Measurements from ENCODE around the gene ELP5. TPM values are rescaled to one million over a fixed set of nuclear protein-coding genes. Genes with fewer than 3 reads are reported as not detected.

Gene ELP5
- total RNA-seq (ENCODE audit: unreplicated experiment) = 36.9 TPM
- long read RNA-seq, transcript ELP5-204 (8 exons, 1,423 nt) = minor isoform, 9 of 27 reads
- long read RNA-seq, transcript ELP5-214 (6 exons, 2,209 nt) = major isoform, 11 of 27 reads
- long read RNA-seq, partial matches to known transcripts = 3 of 27 reads
- long read RNA-seq, other reads (novel, unspliced or antisense) = 3 of 27 reads

DNA sequence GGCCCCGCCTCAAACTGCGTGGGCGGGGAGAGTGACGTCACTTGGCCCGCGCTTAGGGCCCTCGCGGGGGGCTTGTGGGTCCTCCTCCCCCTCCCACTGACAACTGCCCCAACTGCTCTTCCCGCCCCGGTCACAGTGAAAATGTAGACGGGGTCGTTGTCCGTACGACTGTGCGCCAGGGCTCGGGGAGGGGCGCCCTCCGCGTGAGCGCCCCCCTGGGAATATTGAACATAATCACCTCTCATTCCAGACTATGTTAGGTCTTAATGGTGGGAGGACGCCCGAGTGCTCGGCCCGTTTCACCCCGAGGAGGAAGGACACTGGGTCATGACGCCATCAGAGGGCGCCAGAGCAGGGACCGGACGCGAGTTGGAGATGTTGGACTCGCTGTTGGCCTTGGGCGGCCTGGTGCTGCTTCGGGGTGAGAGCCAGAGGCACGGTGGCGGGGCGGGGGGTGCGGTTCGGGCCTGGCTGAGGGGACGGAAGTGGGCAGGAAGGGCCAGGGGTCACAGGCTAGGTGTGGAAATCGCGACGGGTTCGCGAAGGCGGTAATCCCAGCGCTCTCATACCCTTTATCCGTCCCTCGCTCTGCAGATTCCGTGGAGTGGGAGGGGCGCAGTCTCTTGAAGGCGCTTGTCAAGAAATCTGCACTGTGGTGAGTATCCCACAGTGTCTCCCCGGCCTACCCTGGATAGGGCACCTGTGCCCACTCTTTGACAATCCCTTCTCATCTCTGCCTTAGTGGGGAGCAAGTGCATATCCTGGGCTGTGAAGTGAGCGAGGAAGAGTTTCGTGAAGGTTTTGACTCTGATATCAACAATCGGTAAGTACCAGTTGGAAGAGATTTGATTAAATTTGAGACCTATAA, at the start of gene ELP5:
Gene ELP5 (plus strand): TSS at position 40 of the 868 bp plus-strand sequence. CDS start 336 bp downstream, at position 376.
- DNase-seq (ENCODE audit: low spot score) = peak; percentile 99
- Mint-ChIP-seq H3K36me3 (ENCODE audit: low read depth, unreplicated experiment) (peaks cover 30% of the 10 kb centered on the region), H3K9me3 (ENCODE audit: unreplicated experiment) (no peaks in the 10 kb centered on the region), H3K27me3 (ENCODE audit: unreplicated experiment) (peaks cover 12% of the 10 kb centered on the region), H3K27ac (ENCODE audit: unreplicated experiment) (peak within 1 kb of the TSS; percentile 99), H3K4me3 (ENCODE audit: unreplicated experiment) (peak within 1 kb of the TSS; percentile 93), H3K4me1 (ENCODE audit: unreplicated experiment) (peaks cover 31% of the 10 kb centered on the region)
- TF ChIP-seq CTCF (IDR thresholded peaks at IDR 0.05; ENCODE audit: unreplicated experiment) = no peak

DNA sequence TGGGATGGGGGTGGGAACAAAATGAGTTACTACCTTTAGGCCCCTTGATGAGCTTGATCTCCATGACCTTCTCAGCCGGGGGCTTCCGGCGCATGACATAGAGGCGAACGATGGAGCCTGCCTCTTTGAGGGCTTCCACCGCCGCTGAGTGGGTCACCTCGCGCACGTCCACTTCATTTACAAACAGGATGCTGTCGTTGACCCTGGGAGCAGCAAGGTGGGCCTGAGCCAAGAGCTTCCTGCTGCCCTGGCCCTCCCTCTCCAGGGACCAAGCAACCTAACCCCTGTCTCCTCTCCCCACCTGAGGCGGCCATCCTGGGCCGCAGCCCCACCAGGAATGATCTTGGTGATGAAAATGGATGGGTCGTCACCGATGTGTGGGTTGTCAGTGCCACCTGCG, 48.6 kb upstream of the ELP5 start:
- Mint-ChIP-seq H3K4me3 (ENCODE audit: unreplicated experiment) (no peak overlapping the region), H3K27me3 (ENCODE audit: unreplicated experiment) (peaks cover 19% of the 10 kb centered on the region), H3K4me1 (ENCODE audit: unreplicated experiment) (peaks cover 18% of the 10 kb centered on the region), H3K36me3 (ENCODE audit: low read depth, unreplicated experiment) (peaks cover 34% of the 10 kb centered on the region), H3K9me3 (ENCODE audit: unreplicated experiment) (no peaks in the 10 kb centered on the region), H3K27ac (ENCODE audit: unreplicated experiment) (no peak overlapping the region)
- TF ChIP-seq CTCF (IDR thresholded peaks at IDR 0.05; ENCODE audit: unreplicated experiment) = no peak
- no peak for DNase-seq (ENCODE audit: low spot score)

DNA sequence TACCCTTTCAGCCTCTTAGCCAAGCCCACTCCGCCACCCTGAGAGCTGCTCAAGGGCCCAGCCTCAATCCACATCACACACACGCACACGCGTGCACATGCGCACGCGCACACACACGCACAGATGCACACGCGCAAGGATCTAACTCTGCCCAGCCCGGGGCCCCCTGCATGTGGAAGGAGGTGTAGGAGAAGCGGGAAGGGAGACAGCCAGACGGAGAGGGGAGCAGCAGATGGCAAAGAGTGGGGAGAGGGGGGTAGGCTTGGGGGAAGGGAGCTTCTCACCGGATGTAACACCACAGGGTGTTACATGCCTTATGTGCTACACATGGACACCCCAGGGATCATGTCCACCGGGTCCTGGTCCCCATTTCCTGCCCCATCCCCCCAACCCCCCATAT, 47.7 kb upstream of the ELP5 start:
- Mint-ChIP-seq H3K4me1 (ENCODE audit: unreplicated experiment) (peaks cover 21% of the 10 kb centered on the region), H3K27ac (ENCODE audit: unreplicated experiment) (peak overlapping the region; percentile 70), H3K4me3 (ENCODE audit: unreplicated experiment) (peak overlapping the region; percentile 81), H3K27me3 (ENCODE audit: unreplicated experiment) (peaks cover 19% of the 10 kb centered on the region), H3K36me3 (ENCODE audit: low read depth, unreplicated experiment) (peaks cover 34% of the 10 kb centered on the region), H3K9me3 (ENCODE audit: unreplicated experiment) (no peaks in the 10 kb centered on the region)
- DNase-seq (ENCODE audit: low spot score) = no peak
- TF ChIP-seq CTCF (IDR thresholded peaks at IDR 0.05; ENCODE audit: unreplicated experiment) = no peak

GRCh38 chr17:7204828-7205461, 47.1 kb upstream of the ELP5 start:
- peak overlapping the region; percentile 81 for H3K4me3 Mint-ChIP-seq (ENCODE audit: unreplicated experiment)
- no peak for TF ChIP-seq CTCF (IDR thresholded peaks at IDR 0.05; ENCODE audit: unreplicated experiment)
- peak overlapping the region; percentile 83 for H3K27ac Mint-ChIP-seq (ENCODE audit: unreplicated experiment)
- peaks cover 21% of the 10 kb centered on the region for H3K27me3 Mint-ChIP-seq (ENCODE audit: unreplicated experiment)
- H3K36me3 Mint-ChIP-seq (ENCODE audit: low read depth, unreplicated experiment) = peaks cover 34% of the 10 kb centered on the region
- H3K4me1 Mint-ChIP-seq (ENCODE audit: unreplicated experiment) = peaks cover 21% of the 10 kb centered on the region
- DNase-seq (ENCODE audit: low spot score) = peak; percentile 89
- H3K9me3 Mint-ChIP-seq (ENCODE audit: unreplicated experiment) = no peaks in the 10 kb centered on the region
